AG04449 (cell line): ENCODE measurements around the gene KRTAP19-8.

Experiments
- CTCF ChIA-PET: fragments of 350-600 bp; formaldehyde crosslinking; extraction: SDS; loops from one replicate; lab custom pipeline; 2021; ENCODE audit warnings: antibody characterized with exemption; lab: Yijun Ruan, JAX
- POLR2A ChIA-PET: fragments of 400-600, 350-600 bp; formaldehyde crosslinking; extraction: SDS; loops from one replicate; lab custom pipeline; 2020; ENCODE audit warnings: antibody characterized with exemption, inconsistent platforms; lab: Yijun Ruan, JAX
- DNase-seq: peaks from one replicate; pipeline ENCODE4 v3.0.0-alpha.2; 2010; ENCODE audit warnings: low read depth, low spot score
- H3K4me3 ChIP-seq: 2 replicates; pipeline ENCODE4 v1.5.1; 2011; ENCODE audit warnings: low read depth, mild to moderate bottlenecking, control low read depth, low read length
- CTCF ChIP-seq: IDR thresholded peaks from one replicate; pipeline ENCODE4 v1.5.1; 2011; ENCODE audit warnings: mild to moderate bottlenecking, moderate library complexity, low read length, control low read depth, inconsistent platforms; ENCODE audit not compliant: insufficient read depth; ENCODE audit errors: missing control alignments

The KRTAP19-8 gene

GRCh38 chr21:31003471-31003870, 34.8 kb downstream of the KRTAP19-8 start:
- TF ChIP-seq CTCF, result no peak

GRCh38 chr21:30997541-30997940, 40.7 kb downstream of the KRTAP19-8 start:
- DNase-seq, result no peak
- TF ChIP-seq CTCF, result no peak
- ChIA-PET CTCF (no interaction called here), POLR2A (no interaction called here)
- H3K4me3 ChIP-seq, result no peak overlapping the region

More at GRCh38 chr21:31003471-31003870, 34.8 kb downstream of the KRTAP19-8 start:
- H3K4me3 ChIP-seq, result no peak overlapping the region
- CTCF ChIA-PET, result no interaction called here
- POLR2A ChIA-PET, result no interaction called here
- DNase-seq, result no peak

DNA sequence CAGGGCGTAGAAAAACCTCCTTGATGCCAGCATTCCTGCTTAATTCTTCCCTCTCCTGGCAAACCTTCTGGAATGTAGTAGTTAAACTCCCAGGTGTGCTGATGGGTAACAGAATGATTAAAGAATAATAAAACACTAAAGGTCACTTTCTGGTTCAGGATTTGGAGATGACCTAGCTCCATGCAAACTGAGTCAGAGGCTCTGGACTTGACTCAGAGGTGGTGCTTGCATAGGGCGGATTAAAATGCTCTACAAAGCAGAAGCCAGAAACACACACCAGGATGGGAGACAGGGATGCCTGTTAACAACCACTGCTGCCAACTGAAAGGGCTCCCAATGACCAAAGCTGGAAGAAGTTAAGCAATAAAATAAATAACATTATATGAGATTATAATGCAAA, 41.5 kb downstream of the KRTAP19-8 start:
- H3K4me3 ChIP-seq, result no peak overlapping the region
- ChIA-PET CTCF (no interaction called here), POLR2A (no interaction called here)
- DNase-seq, result no peak
- no peak for TF ChIP-seq CTCF

DNA sequence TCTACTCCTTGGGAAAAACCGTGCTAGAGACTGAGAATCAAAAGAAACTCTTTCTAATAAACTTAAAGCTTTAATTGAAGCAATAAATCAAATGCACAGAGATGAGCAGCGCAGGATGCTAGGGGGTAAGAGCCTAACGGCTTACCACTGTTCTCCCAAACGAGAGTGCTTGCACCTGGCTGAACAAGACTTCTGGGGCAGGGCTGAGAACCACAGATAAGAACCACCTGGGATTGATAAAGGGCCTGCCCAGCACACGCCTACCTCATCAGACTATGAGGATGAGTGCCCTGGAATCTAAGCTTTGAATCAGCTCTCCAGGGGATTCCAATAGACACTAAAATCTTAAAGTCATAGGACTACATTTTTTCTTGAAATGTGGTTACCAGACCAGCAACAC, 43.3 kb downstream of the KRTAP19-8 start:
- no peak for DNase-seq
- CTCF ChIA-PET, result no interaction called here
- TF ChIP-seq CTCF, result no peak
- H3K4me3 ChIP-seq, result no peak overlapping the region
- POLR2A ChIA-PET, result no interaction called here

GRCh38 chr21:30990514-30991262, 47.6 kb downstream of the KRTAP19-8 start:
- no peak for DNase-seq
- H3K4me3 ChIP-seq, result no peak overlapping the region
- POLR2A ChIA-PET, result no interaction called here
- CTCF ChIA-PET, result no interaction called here
- no peak for TF ChIP-seq CTCF

GRCh38 chr21:30988706-30989105, 49.6 kb downstream of the KRTAP19-8 start:
- no peak for DNase-seq
- no peak overlapping the region for H3K4me3 ChIP-seq
- ChIA-PET POLR2A (no interaction called here), CTCF (no interaction called here)
- TF ChIP-seq CTCF, result no peak
